ENCODE data around the gene MRPL49. TPM values are rescaled to one million over a fixed set of nuclear protein-coding genes. Genes with fewer than 3 reads are reported as not detected.
A peak's percentile ranks its signal among the peaks of the same experiment; 100 is the strongest.

Gene MRPL49
- total RNA-seq, 4 donors from 2014 or later, result 10.5 to 119 (median 60.9) TPM

DNA sequence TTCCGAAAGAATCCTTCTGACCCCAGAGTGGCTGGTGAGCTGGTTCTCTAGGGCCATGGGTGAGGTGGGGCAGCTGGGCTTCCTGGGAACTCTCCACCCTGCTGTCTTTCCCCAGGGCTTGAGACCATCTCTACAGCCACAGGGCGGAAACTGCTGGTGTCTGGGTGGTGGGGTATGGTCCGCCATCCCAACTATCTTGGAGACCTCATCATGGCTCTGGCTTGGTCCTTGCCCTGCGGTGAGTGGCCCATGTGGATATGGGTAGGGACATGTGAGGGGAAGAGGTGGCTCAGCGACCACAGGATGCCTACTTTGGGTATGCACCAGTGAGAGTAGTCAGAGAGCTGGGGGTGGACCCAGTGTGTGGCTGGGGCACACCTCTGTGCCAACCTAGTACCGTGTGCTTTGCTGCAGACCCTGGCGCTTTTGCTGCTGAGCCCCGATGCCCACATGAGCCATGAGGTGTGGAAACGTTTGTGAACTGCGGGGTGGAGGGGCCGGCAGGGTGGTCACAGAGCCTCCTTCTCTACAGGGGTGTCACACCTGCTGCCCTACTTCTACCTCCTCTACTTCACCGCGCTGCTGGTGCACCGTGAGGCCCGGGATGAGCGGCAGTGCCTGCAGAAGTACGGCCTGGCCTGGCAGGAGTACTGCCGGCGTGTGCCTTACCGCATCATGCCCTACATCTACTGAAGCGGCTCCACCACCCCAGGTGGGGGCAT, 6.6 kb upstream of the MRPL49 start:
- peaks cover 20 to 55% (median 34%) of the 10 kb centered on the region in 4 donors for H3K4me1 ChIP-seq
- 99% methylated on average over 18 of the region's 21 CpGs; no CpG with 5 or more reads in 1 of the 2 donors for WGBS, 2 donors (ENCODE audit: low coverage in 1 of 2)
- H3K27me3 ChIP-seq, result no peaks in the 10 kb centered on the region
- in situ Hi-C loops (cut with MboI; ENCODE audit: low pct_ligation_motif_present in 1 of 4, low pct_unique_long_range_greater_than_20kb in 1 of 4, low sequenced_read_pairs in 3 of 4) (no loop called here), intact Hi-C loops (cut with DNase I; ENCODE audit: low total_unique reads) (loop anchor here (5.0 kb wide), 1 partner anchor 88 kb away; the partner anchor contains the start of gene SNX15)
- H3K4me3 ChIP-seq, result no peak overlapping the region
- H3K36me3 ChIP-seq, result peaks cover 0 to 19% (median 3%) of the 10 kb centered on the region in 4 donors
- H3K9me3 ChIP-seq, result no peaks in the 10 kb centered on the region
- H3K27ac ChIP-seq, result no peak overlapping the region
- TF ChIP-seq EP300 (IDR thresholded peaks at IDR 0.05; ENCODE audit: low read depth), result no peak
- no peak for TF ChIP-seq POLR2AphosphoS5 (IDR thresholded peaks at IDR 0.05)
- TF ChIP-seq POLR2A (IDR thresholded peaks at IDR 0.05), result no peak
- TF ChIP-seq, protein P1, sequence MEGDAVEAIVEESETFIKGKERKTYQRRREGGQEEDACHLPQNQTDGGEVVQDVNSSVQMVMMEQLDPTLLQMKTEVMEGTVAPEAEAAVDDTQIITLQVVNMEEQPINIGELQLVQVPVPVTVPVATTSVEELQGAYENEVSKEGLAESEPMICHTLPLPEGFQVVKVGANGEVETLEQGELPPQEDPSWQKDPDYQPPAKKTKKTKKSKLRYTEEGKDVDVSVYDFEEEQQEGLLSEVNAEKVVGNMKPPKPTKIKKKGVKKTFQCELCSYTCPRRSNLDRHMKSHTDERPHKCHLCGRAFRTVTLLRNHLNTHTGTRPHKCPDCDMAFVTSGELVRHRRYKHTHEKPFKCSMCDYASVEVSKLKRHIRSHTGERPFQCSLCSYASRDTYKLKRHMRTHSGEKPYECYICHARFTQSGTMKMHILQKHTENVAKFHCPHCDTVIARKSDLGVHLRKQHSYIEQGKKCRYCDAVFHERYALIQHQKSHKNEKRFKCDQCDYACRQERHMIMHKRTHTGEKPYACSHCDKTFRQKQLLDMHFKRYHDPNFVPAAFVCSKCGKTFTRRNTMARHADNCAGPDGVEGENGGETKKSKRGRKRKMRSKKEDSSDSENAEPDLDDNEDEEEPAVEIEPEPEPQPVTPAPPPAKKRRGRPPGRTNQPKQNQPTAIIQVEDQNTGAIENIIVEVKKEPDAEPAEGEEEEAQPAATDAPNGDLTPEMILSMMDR (IDR thresholded peaks at IDR 0.05), result no peak
- DNase-seq, result no peak

DNA sequence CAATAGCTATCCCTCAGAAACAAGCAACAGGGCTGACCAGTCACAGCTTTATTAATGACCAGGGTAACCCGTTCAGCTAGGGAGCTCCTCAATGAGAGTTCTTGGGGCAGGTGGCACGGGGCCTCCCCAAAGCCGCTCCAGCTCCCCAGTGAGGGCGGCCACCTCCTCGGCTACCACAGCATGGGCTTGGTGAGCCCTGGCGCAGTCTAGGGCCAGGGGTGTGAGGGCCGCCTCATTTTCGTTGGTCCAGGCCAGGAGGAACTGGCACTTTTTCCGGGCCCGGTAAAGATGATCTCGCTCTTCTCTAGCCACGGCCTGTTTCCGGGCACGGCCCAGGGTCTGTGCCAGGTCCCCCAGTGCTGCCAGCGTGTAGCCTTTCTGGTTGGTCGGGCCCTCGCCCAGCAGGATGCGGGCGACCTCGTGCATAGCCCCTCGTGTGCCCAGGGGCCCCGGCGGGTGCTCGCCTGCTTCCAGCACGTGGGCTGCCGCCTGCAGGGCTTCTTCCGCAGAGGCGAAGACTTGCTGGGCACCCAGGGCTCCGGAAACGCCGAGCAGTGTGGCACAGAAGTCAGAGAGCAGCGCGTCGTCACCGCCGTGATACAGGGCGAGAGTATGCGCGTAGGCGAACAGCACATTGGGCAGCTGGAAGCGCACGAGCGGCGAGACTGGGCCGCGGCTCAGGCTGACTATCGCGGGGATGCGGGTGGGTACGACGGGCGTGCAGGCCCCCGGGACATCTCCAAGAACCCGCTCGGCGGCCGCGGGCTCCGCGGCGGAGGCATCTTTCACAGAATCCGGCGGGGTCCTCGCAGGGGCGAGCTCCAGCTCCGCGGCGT, 5.5 kb upstream of the MRPL49 start:
- Histone ChIP-seq H3K4me1 (peaks cover 26 to 55% (median 41%) of the 10 kb centered on the region in 4 donors), H3K27me3 (no peaks in the 10 kb centered on the region), H3K9me3 (no peaks in the 10 kb centered on the region), H3K27ac (peak overlapping the region; percentile 86 to 94 (median 92)), H3K4me3 (peak overlapping the region; percentile 61 to 86 (median 81)), H3K36me3 (peaks cover 0 to 21% (median 5%) of the 10 kb centered on the region in 4 donors)
- intact Hi-C loops (cut with DNase I; ENCODE audit: low total_unique reads) (loop anchor here (5.0 kb wide), 1 partner anchor 89 kb away; the partner anchor contains the start of gene SNX15), in situ Hi-C loops (cut with MboI; ENCODE audit: low pct_ligation_motif_present in 1 of 4, low pct_unique_long_range_greater_than_20kb in 1 of 4, low sequenced_read_pairs in 3 of 4) (no loop called here)
- no peak for DNase-seq
- WGBS, 2 donors (ENCODE audit: low coverage in 1 of 2), result 19% methylated on average over 49 of the region's 68 CpGs; no CpG with 5 or more reads in 1 of the 2 donors
- no peak for TF ChIP-seq EP300 (IDR thresholded peaks at IDR 0.05; ENCODE audit: low read depth)
- no peak for TF ChIP-seq POLR2A (IDR thresholded peaks at IDR 0.05)
- peak in 1 of 3 donors; percentile 19 for TF ChIP-seq POLR2AphosphoS5 (IDR thresholded peaks at IDR 0.05)
- TF ChIP-seq, protein P1 (IDR thresholded peaks at IDR 0.05), result no peak

DNA sequence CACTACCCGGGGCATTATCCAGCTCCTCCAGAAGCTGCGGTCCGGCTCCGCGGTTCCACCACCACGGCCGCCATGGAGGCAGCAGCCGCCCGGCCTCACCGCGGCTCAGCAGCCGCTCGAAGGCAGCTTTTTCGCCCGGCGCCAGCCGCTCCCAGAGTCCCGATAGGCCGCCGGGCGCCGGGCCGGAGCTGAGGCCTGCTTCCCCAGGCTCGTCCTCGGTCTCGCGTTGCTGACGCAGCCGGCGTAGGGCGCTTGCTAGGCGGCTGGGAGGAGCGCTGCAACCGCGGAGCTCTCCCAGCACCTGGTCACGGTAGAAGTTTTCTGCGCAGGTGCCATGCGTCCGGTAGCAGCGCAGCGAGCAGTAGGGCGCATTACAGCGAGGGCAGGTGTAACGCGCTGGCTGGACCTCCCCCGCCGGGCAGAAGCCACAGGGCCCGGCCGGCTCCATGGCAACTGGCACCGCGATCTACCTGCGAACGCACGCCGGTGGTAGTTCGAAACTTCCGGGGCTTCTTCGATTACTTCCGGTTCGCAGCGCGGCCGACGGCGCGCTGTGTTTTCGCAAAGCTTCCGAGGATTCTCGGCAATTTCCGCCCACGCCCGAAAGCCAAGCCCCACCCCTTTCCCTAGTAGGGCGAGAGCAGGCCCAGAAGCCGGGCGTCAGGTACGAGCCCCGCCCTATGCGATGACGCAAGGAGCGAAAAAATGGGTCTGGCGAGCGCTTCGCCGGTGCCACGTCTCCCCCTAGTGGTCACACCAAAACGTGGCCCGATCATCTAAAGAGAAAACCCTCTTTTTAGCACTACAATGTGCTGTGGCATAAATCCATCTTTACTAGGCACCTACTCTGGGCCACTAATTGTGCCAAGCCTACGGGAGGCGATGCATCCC, 4.7 kb upstream of the MRPL49 start, which contains the start of gene ZNHIT2:
ZNHIT2 (minus strand) TSS at position 496 of the 891 bp plus-strand sequence; CDS start at position 448, 48 bp downstream.
- in situ Hi-C loops (cut with MboI; ENCODE audit: low pct_ligation_motif_present in 1 of 4, low pct_unique_long_range_greater_than_20kb in 1 of 4, low sequenced_read_pairs in 3 of 4), result no loop called here
- peak; percentile 100 for DNase-seq
- H3K36me3 ChIP-seq, result peaks cover 0 to 21% (median 5%) of the 10 kb centered on the region in 4 donors
- peaks cover 26 to 48% (median 34%) of the 10 kb centered on the region in 4 donors for H3K4me1 ChIP-seq
- intact Hi-C loops (cut with DNase I; ENCODE audit: low total_unique reads), result loop anchor here (5.0 kb wide), 1 partner anchor 90 kb away; the partner anchor contains the start of gene SNX15
- TF ChIP-seq POLR2AphosphoS5 (IDR thresholded peaks at IDR 0.05) (peak; percentile 67 to 88 (median 88)), EP300 (IDR thresholded peaks at IDR 0.05; ENCODE audit: low read depth) (no peak), POLR2A (IDR thresholded peaks at IDR 0.05) (peak; percentile 73)
- TF ChIP-seq, protein P1 (IDR thresholded peaks at IDR 0.05), result peak; percentile 86 to 99 (median 94)
- no peaks in the 10 kb centered on the region for H3K9me3 ChIP-seq
- H3K27ac ChIP-seq, result peak within 1 kb of the TSS; percentile 86 to 94 (median 92)
- no peaks in the 10 kb centered on the region for H3K27me3 ChIP-seq
- H3K4me3 ChIP-seq, result peak within 1 kb of the TSS; percentile 61 to 86 (median 81)
- 0 to 1% methylated on average over 2 to 38 of the region's 89 CpGs for WGBS, 2 donors (ENCODE audit: low coverage in 1 of 2)
